IPS-18c (cell line): ENCODE results near the gene LRRC74B.
"Not testable (repeated sequence)": the region's sequence is repeated elsewhere in the genome, so short reads cannot be mapped to it uniquely, and the experiment has no call there.

Experiments
- H3K4me3 ChIP-seq: 2 replicates; pipeline ENCODE4 v1.7.0; 2013; ENCODE audit warnings: low read depth, mild to moderate bottlenecking, low read length, moderate library complexity; ENCODE audit not compliant: insufficient read depth
- H3K9me3 ChIP-seq: one replicate; pipeline ENCODE4 v1.6.1; 2013; ENCODE audit warnings: mild to moderate bottlenecking, low read length, moderate library complexity; ENCODE audit not compliant: control insufficient read depth, insufficient read depth

LRRC74B gene

DNA sequence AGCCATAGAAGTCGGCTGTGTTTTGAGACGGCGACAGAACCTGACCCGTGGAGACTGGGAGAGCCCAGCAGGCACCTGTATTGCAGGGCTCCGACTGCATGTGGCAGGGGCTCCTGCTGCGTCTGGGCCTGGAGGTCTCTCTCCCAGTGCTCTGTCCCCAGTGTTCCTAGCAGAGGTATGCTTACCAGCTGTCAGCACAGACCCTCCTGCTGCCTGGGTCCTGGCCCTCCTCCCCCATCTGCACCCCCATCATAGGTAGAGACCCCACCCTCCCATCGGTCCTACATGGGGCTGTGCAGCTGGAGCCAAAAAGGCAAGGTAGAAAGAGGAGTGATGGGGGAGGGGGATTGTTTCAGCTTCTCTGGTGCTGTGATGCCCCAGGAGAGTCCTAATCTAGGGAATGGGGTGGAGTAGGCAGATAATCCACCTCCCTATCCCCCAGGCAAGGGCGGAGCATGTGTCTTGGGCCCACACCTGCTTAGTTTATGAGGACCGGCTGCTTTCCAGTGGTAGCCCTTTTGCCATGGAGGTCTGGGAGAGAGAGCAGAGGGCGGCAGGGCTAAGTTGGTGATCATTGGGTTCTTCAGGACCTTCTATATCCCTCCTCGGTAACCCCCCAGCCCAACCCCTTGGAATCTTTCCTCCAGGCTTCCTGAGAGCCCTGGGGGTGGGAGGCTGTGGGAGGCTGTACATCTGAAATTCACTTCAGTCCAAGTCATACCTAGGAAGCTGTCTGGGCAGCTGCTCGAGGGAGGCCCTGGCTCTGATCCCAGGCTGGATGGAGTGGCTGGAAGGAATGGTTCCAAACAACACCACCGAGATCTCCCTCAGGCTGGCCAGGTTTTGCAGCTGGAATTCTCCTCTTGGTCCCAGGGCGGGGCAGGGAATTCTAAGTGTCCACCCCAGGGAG lies 18.7 kb upstream of the LRRC74B start:
- H3K9me3 ChIP-seq: no peaks in the 10 kb centered on the region
- no peak overlapping the region for H3K4me3 ChIP-seq

DNA sequence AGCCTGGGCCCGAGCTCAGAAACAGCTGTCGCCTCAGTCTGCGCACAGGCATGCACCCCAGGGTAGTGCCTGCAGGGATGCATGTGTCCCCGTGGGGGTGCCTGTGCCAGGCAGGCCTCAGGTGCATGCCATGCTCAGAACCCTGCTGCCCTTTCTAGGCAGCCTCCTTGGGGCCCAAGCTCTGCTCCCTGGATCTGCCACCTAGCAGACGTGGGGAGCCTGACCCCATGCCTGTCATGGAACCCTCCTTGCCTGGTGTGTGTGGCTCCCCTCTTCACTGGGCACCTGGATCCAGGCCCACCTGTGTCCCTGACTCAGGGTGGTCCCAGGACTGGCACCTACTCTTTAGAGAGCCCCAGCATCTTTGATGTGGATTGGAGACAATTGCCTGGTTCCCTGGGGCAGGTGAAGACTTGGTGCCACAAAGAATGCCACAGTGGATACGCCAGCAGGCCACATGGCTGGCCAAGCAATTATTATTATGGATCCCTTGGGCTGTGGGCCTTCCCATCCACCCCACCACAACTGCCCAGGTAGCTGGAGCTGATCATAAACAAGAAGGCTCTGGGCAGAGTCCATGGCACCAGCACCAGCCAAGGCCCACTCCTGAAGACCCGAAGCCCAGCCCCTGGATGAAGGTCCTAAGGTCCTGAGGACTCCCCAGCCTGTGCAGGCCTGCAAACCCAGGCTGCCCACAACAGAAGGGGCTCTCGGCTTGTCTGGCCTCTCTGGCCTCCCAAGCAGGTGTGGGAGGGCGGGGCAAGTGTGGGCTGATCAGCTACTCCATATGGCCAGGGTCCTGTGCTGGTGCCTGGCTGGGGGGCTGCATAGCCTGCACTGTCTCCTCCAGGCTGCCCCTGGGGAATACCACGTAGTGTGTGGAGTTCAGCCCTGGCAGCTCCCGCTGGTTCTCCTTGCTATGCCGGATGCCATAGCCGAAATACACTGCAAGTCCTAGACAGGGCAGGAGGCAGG lies 17.2 kb upstream of the LRRC74B start:
- Histone ChIP-seq H3K9me3 (no peaks in the 10 kb centered on the region), H3K4me3 (no peak overlapping the region)

DNA sequence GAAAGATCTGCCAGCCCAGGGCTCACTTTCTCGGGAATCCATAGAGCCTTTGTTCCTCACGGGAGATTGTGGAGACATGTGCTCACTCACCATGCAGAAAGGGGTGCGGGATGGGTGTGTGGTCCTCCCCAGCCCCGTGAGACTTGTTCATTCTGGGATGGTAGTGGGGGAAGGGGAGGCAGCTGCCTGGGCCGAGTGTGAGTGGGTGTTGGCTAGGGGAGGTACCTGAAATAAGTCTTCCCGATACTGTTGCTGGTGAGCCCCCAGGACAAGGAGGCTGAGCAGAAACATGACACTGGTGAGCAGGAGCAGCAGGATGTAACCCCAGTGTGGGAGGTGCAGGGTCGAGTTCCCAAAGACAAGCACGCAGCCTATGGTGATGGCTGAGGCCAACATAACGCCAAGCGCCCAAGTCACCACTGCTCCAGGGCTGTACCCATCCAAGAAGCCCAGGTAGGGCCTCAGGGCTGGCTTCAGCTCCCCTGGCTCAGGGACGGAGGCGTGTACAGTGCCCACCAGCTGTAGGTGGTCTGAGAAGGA lies 16.2 kb upstream of the LRRC74B start:
- no peak overlapping the region for H3K4me3 ChIP-seq
- no peaks in the 10 kb centered on the region for H3K9me3 ChIP-seq

DNA sequence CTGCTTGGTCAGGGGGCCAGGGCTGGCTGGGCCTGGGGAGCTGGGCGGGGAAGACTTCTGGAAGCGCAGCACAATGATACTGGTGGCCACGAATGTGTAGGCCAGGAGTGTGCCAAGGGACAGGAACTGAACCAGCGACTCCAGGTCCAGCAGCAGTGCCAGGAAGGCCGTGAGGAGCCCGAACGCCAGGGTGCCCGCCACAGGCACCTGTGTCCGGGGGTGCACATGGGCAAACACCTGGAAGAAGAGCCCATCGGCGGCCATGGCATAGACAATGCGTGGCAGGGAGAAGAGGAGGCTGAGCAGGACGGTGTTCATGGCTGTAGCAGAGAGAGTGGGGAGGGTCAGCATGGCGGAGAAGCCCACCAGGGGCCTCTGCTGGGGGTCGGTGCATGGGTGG lies 15.7 kb upstream of the LRRC74B start:
- Histone ChIP-seq H3K9me3 (no peaks in the 10 kb centered on the region), H3K4me3 (no peak overlapping the region)

DNA sequence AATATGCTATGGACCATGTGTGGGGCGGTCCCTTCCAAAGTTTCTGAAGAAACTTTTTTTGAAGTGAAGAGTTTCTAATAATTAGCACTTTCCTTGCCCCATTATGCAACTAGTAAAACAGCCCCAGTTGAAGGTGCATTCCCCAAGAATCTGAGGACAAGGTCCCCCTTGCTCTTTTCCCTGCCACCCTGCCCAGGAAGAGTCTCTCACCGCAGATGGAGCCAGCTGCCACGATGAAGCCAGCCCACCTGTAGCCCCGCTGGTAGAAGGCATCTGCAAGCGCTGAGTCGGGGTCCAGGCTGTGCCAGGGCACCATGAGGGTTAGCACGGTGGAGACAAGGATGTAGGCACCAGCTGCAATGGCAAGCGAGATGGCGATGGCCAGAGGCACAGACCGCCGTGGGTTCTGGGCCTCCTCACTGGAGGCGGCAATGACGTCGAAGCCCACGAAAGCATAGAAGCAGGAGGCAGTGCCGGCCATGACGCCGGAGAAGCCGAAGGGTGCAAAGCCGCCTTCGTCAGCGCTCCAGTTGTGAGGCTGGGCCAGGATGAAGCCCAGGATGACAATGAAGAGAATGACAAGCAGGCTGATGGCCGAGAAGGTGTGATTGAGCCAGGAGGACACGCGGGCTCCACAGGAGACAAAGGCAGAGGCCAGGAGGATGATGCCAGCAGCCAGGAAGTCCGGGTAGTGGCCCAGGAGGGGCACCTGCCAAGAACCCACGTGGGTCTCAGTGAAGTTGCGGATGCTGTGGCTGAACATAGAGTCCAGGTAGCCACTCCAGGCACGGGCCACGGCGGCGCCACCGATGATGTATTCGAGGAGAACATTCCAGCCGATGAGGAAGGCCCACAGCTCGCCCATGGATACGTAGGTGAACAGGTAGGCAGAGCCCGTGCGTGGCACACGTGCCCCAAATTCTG lies 14.9 kb upstream of the LRRC74B start:
- H3K9me3 ChIP-seq: no peaks in the 10 kb centered on the region
- no peak overlapping the region for H3K4me3 ChIP-seq

DNA sequence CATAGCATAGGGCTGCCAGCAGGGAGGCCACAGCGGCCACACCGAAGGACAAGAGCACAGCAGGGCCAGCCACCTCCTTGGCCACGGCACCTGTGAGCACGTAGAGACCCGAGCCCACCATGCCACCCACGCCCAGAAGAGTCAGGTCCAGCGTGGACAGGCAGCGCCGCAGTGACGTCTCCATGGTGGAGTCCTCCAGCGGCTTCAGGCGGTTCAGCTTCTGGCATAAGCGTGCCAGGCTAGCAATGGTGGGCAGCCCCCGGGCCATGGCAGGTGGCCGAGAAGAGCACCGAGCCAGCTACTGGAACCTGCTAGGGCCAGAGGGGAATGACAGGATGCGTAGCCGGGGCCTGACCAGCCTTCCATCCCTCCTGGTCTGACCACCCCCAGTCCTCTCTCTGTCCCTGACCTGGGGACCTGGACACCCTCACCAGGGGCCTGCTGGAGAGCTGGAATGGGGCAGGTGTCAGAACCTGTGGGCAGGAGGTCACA lies 14.2 kb upstream of the LRRC74B start:
- H3K9me3 ChIP-seq: no peaks in the 10 kb centered on the region

DNA sequence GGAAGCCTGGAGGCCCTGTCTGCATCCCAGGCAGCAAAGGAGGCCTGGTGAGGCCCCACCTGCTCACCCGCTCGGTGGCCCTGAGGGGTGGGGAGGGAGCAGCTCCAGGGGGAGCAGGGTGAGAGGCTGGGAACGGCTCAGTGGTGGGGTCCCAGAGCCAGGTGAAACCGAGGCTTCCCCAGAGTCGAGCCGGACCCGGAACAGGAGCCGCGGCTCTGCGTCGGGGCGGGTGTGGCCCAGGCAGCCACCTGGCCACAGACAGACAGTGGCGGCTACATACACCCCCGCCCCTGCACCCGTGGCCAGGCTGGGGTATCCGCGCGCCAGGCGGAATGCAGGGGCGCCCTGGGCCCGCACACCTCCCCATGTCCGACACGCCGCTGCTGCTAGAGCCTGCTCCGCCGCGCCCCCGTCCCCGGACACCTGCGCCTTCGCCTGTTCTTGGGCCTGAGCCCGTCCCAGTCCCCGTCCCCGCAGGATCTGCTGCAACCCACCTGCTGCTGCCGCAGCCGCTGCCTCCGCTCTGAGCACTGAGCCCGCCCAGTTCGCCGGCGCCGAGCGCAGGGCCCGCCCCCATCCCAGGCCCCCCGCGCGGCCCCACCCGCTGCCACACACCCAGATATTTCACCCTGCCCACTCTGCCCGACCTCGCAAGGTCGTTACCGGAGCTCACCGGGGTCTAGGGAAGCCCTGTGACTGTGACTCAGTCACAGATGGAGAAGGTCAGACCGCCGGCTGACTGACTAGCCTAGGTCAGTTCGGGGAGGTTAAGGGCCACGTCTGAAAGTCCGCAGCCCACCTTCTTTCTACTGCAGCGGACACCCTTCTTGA lies 13.5 kb upstream of the LRRC74B start, which contains the start of gene SLC7A4:
Gene SLC7A4, minus strand, starts transcription at position 525 of the 831 bp plus-strand sequence. CDS start 749 bp downstream, outside the sequence.
- no peaks in the 10 kb centered on the region for H3K9me3 ChIP-seq
- peak within 1 kb of the TSS; percentile 51 for H3K4me3 ChIP-seq

More for the DNA sequence above, 14.2 kb upstream of the LRRC74B start:
- peak overlapping the region; percentile 51 for H3K4me3 ChIP-seq

DNA sequence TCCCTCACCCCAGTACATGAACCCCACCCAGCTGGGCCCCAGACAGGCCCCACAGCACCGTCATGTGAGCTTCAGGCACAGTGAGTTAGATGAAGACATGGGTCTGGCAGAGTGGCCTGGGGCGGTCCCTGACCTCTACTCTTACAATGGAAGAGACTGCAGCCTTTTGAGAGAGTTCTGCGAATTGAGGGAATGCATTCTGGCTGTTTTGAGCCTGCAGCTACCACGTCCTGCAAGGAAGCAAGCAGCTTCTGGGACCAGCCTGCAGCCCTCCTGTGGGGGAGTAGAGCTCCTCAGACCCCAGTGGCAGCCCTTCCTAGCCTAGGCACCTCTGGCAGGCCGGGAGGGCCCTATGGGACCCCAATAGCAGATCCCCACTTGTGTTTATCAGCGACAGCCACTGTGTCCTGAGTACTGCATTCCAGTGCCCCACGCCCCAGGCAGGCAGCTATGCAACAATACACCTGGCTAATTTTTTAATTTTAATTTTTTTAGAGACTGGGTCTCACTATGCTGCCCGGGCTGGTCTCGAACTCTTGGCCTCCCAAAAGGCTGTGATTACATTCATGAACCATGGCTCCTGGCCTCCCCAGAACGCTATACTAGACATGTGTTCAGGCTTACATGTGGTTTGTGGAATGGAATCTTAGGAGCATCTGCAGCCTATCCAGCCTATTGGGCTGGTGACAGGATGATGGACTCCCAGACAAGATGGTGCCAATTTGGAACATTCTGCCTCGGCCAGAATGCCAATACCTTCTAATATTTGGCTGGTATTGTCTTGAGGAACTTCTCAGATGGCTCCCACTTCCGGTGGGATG lies 12.7 kb upstream of the LRRC74B start:
- Histone ChIP-seq H3K9me3 (no peaks in the 10 kb centered on the region), H3K4me3 (peak overlapping the region; percentile 51; the same call in 1 of the 2 replicates)

DNA sequence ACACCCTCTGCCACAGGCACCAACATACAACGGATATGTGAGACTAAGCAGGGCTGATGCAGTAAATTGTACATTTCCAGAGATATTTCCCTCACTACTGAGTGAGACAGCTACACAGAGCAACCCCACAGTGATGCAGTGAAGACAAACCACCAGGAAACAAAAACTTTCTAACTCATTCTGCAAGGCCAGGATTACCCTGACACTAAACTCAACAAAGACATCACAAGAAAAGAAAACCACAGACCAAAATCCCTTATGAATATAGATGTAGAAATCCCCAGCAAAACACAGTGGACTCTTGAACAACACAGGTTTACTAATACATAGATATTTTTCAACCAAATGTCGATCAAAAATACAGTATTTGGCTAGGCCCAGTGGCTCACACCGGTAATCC lies 11.9 kb upstream of the LRRC74B start:
- no peak overlapping the region for H3K4me3 ChIP-seq
- no peaks in the 10 kb centered on the region for H3K9me3 ChIP-seq

DNA sequence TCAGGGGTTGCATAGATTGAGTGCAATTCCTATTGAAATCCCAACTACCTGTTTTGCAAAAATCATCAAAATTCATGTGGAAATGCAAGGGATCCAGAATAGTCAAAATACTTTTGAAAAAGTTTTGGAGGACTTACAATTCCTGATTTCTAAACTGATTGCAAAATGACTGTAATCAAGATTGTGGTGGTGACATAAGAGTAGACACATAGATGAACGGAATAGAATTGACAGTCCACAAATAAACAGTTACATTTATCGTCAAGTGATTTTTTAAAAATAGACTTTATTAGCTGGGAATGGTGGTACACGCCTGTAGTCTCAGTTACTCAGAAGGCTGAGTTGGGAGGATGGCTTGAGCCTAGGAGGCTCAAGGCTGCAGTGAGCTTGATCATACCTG lies 10.8 kb upstream of the LRRC74B start:
- H3K4me3 ChIP-seq: no peak overlapping the region

DNA sequence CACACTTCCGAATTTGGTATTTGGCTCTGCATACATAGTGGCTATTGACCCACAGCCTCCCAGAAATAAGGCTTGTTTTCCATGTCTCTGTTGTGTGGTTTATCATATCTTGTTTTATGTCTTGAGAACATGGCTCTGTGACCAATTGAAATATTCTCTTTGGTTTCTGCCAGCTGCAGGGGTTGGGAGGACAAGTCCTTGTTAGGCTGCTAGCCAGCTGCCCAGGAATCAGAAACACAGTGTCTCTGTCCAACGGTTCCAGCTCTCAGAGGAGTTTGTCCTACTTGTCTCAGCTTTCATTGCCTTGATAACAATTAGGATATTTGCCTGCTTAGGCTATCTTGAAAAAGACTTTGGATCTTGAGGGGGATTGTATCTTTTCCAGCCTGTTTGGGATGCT lies 7.3 kb upstream of the LRRC74B start:
- Histone ChIP-seq H3K4me3 (no peak overlapping the region), H3K9me3 (no peaks in the 10 kb centered on the region)

More for the DNA sequence above, 10.8 kb upstream of the LRRC74B start:
- H3K9me3 ChIP-seq: no peaks in the 10 kb centered on the region

DNA sequence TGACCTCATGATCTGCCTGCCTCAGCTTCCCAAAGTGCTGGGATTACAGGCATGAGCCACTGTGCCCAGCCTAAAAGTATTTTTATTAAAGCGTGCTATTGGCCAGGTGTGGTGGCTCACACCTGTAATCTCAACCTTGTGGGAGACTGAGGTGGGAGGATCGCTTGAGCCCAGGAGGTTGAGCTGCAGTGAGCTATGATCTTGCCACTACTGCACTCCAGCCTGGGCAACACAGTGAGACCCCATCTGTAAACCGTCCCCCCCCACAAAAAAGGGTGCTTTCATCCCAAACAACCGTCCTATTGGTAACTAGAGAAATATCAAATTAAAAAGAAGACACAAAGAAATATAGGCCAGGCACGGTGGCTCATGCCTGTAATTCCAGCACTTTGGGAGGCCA lies 6.6 kb upstream of the LRRC74B start:
- not testable (repeated sequence) for H3K9me3 ChIP-seq, H3K4me3 ChIP-seq

DNA sequence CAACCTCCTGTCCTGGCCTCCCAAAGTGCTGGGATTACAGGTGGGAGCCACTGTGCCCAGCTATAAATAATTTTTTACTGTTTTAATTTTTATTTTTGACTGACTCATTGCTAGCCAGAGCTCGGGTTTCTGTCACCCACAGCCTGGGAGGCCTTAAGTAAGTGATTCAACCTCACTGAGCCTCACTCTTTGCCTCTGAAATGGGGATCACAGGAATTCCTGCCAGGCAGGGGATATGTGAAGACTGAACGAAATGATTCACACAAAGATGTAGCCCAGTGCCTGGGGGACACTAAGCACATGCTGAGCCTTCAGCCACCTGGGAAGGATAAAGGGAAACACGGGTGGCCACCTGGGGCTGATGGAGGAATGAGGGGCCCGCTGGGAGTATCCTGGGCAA lies 3.8 kb upstream of the LRRC74B start:
- Histone ChIP-seq H3K4me3 (no peak overlapping the region), H3K9me3 (no peaks in the 10 kb centered on the region)

DNA sequence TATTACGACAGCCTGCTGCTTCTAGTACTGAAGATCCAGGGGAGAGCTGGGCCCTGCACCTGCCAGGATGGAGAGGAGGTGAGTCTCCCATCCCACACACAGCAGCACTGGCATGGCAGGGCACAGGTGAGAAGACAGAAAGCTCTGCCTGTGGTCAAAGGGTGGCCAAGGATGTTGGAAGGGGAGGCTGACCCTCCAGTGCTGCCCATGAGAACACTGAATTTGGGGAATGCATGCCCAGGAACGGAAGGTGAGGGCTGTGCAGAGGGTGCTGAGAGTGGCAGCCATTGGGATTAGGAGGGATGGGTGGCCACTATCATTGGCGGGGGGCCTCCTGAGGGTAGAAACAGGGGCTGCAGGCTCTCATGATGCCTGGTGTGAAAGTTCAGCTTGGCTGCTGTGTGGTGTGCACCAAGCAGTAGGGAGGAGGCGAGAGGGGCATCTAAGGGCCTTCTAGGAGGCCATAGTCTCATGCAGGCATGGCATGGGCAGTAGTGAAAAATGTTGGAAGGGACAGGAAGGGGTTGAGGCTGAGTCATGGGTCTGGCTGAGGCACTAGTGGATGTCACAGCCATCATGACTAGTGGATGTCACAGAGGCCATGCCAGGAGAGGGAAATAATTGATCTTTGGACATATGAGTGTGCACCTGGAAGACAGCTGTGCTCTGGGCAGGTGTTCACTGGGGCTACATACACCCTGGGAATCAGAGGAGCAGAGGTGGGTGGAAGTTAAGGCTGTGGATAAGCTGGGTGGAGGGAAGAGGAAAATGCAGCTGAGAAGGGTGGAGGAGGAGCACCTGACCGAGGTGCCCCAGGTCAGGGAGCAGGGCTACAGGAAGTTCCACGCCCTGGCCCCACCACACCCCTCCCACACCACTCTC lies 2.5 kb upstream of the LRRC74B start:
- no peak overlapping the region for H3K4me3 ChIP-seq
- no peaks in the 10 kb centered on the region for H3K9me3 ChIP-seq
